ENCODE results near the gene NUP93. TPM values are rescaled to one million over a fixed set of nuclear protein-coding genes. Genes with fewer than 3 reads are reported as not detected.

The NUP93 gene
- total RNA-seq, 1 donor from 2014 or later: 13.2 TPM

- ATAC-seq: no peak
- DNase-seq (ENCODE audit: low spot score): no peak
These were observed 112.2 kb downstream of the NUP93 start for GRCh38 chr16:56842133-56842532.

GRCh38 chr16:56844056-56844455 lies 114.1 kb downstream of the NUP93 start:
- no peak for DNase-seq (ENCODE audit: low spot score)
- no peak for ATAC-seq

- ATAC-seq: no peak
- DNase-seq (ENCODE audit: low spot score): no peak
These were observed 117.4 kb downstream of the NUP93 start for GRCh38 chr16:56847173-56847910.

- peak; percentile 53 for DNase-seq (ENCODE audit: low spot score)
- peak; percentile 85 for ATAC-seq
These were observed 118.4 kb downstream of the NUP93 start for GRCh38 chr16:56848029-56848936.

- no peak for ATAC-seq
- DNase-seq (ENCODE audit: low spot score): no peak
These were observed 119.2 kb downstream of the NUP93 start for GRCh38 chr16:56848955-56849689.

GRCh38 chr16:56849690-56850680 lies 120.1 kb downstream of the NUP93 start:
- ATAC-seq: no peak

GRCh38 chr16:56851671-56852400 lies 121.9 kb downstream of the NUP93 start:
- ATAC-seq (no peak), DNase-seq (ENCODE audit: low spot score) (no peak)

More at GRCh38 chr16:56849690-56850680, 120.1 kb downstream of the NUP93 start:
- no peak for DNase-seq (ENCODE audit: low spot score)

- ATAC-seq: no peak
- DNase-seq (ENCODE audit: low spot score): no peak
These were observed 122.4 kb downstream of the NUP93 start for GRCh38 chr16:56852401-56852730.

- DNase-seq (ENCODE audit: low spot score): no peak
- ATAC-seq: no peak
These were observed 123.0 kb downstream of the NUP93 start for GRCh38 chr16:56852968-56853367.

- DNase-seq (ENCODE audit: low spot score) (no peak), ATAC-seq (no peak)
These were observed 125.3 kb downstream of the NUP93 start for GRCh38 chr16:56855201-56855600.

- no peak for ATAC-seq
- DNase-seq (ENCODE audit: low spot score): no peak
These were observed 126.0 kb downstream of the NUP93 start for GRCh38 chr16:56855946-56856345.

- DNase-seq (ENCODE audit: low spot score) (no peak), ATAC-seq (peak; percentile 91)
These were observed 127.0 kb downstream of the NUP93 start for GRCh38 chr16:56856876-56857447.

- ATAC-seq: no peak
- DNase-seq (ENCODE audit: low spot score): no peak
These were observed 128.4 kb downstream of the NUP93 start for GRCh38 chr16:56858374-56858773.

- ATAC-seq (no peak), DNase-seq (ENCODE audit: low spot score) (no peak)
These were observed 129.7 kb downstream of the NUP93 start for GRCh38 chr16:56859636-56860035.

GRCh38 chr16:56860226-56861020 lies 130.5 kb downstream of the NUP93 start:
- ATAC-seq: no peak
- no peak for DNase-seq (ENCODE audit: low spot score)

GRCh38 chr16:56861092-56861610 lies 131.2 kb downstream of the NUP93 start:
- ATAC-seq (no peak), DNase-seq (ENCODE audit: low spot score) (no peak)

GRCh38 chr16:56861756-56862155 lies 131.8 kb downstream of the NUP93 start:
- ATAC-seq (no peak), DNase-seq (ENCODE audit: low spot score) (no peak)

GRCh38 chr16:56862776-56863175 lies 132.8 kb downstream of the NUP93 start:
- no peak for ATAC-seq

More at GRCh38 chr16:56862776-56863175, 132.8 kb downstream of the NUP93 start:
- DNase-seq (ENCODE audit: low spot score): no peak

All from left lobe of liver (tissue), 2 donors.